ENCODE data around the gene DNAJC30. TPM values are rescaled to one million over a fixed set of nuclear protein-coding genes. Genes with fewer than 3 reads are reported as not detected.
A peak's percentile ranks its signal among the peaks of the same experiment; 100 is the strongest.

The DNAJC30 gene
- total RNA-seq, 1 experiment from 2014 or later: 2.7 TPM

DNA sequence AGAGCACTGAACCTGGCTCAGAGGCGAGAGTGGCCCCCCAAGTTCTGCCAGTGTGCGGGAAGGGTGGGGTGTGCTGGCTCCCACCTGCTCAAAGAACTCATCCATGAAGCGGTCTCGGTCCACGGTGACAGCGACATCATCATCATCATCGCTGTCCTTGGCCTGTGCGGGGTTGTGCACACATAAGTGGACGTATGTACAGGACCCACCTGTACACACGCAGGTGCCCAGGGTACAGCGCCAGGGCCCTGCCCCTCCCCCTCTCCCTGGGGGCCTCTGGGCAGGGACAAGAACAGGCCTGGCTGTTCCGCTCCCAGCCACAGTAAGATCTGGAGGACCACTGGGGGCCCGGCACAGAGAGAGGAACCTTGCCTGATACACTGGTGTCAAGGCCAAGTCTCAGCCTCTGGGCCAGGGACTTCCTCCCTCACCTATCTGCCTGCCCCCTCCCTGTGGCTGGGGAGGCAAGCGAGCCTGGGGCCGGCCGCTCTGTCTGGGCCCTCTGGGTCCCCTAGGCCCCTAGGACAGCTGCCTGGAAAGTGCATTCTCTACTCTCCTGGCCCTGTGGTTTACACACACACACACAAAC lies 25.8 kb upstream of the DNAJC30 start:
- no peak for DNase-seq (ENCODE audit: low spot score)

DNA sequence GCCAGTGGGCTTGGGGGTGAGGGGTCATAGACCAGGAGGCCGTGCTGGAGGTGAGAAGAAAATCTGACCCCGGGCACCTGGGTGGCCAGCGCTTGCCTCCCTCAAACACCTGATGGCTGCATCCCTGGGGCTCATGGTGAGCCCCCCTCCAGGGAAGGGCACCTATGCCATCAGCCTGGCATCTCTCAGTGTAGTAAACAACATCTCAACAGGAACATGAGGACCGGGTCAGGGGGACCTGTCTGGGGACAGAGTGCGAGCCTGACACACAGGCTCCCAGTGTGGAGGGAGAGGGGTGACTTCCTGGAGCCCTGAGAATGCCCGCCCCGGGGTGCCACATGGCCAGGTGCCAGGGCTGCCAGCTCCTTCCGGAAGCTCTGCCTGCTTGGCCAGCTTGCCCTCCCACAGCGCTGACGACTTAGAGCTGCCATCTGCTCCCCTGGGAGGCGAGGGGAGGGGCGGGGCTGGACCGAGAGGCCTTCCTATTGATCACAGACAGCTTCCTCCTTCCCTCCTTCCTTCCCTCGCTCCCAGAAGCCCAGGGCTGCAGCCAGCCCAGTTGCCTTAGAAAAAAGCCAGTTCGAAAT lies 23.9 kb upstream of the DNAJC30 start:
- peak; percentile 98 for DNase-seq (ENCODE audit: low spot score)

DNA sequence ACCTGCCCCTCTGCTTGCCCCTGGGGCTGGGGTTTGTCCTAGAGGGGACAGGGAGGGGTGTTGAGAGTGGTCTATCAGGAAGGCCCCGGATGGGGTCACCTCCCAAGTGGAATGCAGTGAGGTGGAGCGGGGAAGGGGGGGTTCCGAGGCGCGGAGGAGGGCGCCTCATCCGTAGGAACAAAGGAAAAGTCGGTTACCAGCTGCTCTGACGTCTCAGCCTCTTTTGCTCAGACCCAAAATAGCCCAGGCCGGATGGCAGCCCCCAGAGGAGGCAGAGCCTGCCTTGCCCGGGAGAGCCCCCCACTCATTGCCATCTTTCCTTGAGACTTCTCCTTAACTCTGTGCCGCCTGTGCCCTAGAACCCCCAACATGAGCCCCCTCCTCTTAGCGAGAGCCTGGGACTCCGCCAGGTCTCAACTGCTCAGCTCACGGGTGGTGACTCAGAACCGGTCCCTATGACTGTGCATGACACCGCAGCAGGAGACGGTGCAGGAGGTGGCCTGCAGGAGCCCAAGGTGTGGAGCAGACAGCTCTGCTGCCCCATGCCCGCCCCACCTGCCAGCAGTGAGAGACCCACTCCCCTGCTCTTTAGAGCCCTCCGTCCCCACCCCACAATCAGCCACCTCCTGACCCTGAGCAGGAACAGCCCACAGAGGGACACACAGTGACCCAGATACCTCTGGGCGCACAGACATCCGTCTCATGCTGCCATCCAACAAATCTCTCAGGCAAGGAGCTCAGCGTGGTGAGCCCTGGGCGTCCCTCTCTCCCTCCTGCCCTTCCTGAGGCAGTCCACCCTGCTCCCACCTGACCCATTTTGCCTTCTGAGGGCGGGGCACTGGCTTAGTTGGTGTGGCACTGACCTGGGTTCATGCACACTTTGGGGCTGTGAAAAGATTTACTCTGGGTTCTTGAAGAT lies 23.1 kb upstream of the DNAJC30 start:
- peak; percentile 79 for DNase-seq (ENCODE audit: low spot score)

DNA sequence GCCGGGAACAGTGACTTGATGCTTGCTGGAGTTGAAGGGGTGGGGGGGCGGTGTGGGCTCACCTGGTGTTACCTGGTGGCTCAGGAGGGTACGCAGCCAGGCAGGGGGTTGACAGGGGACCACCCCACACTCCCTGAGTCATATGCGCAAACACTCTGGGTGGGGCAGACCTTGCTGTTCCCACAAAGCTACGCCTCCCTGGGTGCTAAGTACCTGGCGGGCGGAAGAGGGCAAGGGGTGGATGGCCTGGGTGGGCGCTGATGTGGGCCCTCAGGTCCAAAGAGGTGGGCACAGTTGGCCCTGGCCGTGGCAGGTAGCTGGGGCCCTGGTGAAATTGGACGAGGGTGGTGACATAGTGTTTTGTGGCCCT lies 22.3 kb upstream of the DNAJC30 start:
- no peak for DNase-seq (ENCODE audit: low spot score)

DNA sequence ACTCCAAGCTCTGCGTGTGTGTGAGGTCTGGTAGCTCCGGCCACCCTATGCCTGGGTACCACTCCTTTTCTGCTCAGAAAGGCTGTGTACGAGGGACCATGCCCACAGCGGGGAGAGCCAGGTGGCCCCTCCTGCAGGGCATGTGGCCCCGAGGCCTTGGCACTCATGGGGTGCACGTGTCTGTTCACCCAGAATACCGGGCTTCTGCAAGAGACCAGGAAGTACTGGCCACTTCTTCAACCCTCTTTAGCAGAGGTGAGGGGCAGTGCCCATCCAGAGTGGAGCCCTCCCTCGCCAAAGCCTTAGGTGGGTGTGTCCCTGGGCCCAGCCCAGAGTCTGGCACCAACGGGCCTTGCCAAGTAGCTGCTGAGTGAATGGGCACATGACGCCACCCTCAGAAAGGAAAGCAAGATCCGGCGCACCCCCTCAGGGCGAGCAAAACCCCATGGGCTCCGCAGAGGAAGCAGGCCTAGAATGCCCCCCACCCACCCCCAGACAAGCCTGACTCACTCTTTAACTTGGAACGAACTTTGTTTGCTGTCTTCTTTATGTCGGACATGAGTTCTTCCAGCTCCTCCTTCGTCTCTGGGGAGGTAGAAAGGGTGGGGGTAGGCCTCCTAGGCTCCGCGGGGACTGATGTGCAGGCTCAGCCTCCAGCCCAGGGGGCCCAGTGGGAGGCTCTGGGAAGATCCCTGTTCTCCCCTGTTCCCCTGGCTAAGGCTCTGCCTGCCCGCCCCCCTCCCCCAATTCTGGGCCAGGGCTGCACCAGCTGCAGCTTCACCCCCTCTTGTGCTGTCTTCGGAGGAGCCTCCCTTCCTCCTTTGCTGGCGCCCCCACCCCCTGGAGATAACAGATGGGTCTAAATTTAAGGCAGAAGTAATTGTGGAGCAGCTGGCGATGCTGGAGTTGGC lies 21.6 kb upstream of the DNAJC30 start:
- peak; percentile 51 for DNase-seq (ENCODE audit: low spot score)

DNA sequence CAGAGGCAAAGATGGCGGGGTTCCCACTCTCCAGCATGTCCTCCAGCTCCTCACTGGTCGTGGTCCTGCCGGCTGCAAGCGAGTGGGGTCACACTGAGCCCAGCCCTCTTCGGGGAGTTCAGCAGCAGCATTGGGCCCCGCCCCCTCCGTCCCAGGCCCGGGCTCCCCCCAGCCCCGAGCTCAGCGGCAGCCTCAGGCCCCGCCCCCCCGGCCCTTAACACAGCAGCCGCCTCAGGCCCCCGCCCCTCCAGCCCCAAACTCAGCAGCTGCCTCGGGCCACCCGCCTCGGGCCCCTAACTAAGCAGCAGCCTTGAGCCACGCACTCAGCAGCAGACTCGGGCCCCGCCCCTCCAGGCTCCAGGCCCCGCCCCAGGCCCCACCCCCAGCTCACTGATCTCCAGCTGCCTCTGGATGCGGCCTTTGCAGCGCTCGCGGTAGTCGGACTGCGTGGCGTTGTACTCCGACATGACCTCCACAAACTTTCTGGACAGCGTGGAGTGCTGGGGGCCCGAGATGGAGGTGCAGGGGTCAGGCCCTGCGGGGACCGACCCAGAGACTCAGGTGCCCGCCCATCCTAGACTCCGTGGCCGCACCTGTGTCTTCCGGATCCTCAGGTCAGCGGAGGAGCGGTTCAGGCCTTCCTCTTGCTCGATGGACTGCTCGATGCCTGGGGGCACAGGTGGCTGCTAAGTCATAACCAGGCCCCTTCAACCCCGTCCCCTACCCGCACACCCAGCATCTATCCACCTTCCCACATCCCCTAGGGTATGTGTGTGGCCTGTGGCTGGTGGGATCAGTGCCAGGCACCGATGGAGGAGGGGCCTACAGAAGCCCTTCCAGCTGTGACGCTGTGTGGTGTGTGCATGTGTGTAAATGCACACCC lies 20.7 kb upstream of the DNAJC30 start:
- DNase-seq (ENCODE audit: low spot score): no peak

DNA sequence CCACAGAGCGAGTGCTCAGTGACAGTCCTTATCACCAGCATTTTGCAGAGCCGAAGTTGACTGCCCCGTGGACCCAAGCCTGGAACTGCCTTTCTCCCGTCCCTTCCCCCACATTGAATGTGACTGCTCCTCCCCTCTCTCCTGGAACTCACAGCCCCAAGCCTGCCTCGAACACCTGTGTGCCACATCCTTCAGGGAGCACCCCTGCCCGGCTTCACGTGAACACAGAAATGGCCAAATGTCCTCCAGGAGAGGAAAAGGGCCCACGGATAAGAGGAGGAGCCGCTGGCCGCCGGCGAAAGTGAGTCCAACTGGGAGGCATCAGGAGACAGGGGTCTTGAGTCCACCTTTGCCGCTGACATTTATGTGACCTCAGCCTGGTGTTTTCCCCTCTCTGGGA lies 20.0 kb upstream of the DNAJC30 start:
- DNase-seq (ENCODE audit: low spot score): no peak

DNA sequence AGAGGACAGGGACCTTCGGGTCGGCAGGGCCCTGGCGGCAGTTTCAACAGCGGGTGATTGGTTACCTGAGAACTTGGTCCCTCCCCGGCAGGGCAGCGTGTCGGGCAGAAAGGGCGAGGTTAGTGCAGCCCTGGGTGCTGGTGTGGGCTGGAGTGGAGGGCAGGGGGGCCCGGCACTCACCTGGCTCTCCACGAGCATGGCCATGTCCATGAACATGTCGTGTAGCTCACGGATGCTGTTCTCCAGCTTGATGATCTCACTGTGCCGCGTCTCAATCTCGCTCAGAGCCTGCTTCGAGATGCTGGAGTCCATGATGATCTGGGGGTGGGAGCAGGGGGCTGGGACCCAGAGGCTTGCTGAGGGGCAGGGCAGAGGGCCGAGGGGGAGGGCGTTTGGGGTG lies 19.4 kb upstream of the DNAJC30 start:
- no peak for DNase-seq (ENCODE audit: low spot score)

DNA sequence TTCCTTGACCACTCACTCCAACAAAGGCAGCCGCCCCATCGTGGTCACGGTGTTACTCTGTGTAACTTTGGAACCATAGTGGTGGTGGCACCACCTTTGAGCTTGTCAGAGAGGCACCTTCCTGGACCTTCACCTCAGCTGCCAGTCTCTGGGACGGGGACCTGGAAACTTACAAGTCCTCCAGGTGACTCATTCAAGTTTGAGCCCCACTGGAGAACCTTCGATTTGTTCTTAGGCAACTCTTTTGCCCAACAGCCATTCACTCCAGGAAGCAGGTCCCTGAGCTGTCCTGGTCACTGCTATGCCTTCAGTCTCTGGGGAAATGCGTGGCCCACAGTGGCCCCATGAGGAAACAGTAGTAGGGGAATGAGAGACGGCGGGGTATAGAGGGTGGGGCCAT lies 19.0 kb upstream of the DNAJC30 start:
- no peak for DNase-seq (ENCODE audit: low spot score)

DNA sequence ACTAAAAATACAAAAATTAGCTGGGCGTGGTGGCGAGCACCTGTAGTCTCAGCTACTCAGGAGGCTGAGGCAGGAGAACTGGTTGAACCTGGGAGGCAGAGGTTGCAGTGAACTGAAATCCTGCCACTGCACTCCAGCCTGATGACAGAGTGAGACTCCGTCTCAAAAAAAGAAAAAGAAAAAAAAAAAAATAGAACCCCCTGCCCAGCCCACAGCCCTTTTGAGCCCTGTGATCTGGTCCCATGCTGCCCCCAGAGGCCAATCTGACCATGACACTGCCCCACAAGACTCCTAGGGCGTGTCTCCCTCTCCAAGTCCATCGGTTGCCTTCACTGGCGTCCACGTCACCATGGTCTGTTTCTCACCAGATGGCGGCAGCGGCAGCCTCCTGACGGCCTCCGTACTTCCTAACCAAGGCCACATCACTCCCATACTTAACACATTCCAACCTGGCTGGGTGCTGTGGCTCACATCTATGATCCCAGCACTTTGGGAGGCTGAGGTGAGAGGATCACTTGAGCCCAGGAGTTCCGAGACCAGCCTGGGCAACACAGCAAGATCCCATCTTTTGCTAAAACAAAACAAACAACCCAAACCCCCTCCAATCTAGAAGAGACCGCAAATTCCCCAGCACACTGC lies 18.2 kb upstream of the DNAJC30 start:
- peak; percentile 76 for DNase-seq (ENCODE audit: low spot score)

DNA sequence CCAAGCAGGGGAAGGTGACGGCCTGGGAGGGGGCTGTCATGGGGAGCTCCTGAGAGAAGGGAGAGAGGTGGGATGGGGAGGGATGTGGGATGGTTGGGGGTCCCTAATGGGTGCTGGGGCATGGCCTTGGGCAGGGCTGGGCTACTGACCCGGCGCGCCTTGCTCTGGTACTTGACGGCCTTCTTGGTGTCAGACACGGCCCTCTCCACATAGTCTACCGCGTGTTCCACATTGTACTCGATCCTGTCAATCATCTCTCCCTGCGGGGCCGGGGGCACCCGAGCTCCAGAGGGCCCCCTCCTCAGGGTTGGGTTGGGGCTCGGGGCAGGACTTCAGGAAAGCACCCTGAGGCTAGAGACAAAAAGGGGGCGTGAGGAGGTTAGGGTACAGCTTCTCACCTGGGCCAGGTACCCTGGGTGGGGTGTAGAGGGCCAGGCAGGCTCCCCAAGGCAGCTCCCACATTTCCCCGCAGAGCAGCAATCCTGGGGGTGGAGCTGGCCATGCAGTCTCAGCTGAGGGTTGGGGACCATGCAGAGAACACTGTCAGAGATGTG lies 17.4 kb upstream of the DNAJC30 start:
- DNase-seq (ENCODE audit: low spot score): no peak

DNA sequence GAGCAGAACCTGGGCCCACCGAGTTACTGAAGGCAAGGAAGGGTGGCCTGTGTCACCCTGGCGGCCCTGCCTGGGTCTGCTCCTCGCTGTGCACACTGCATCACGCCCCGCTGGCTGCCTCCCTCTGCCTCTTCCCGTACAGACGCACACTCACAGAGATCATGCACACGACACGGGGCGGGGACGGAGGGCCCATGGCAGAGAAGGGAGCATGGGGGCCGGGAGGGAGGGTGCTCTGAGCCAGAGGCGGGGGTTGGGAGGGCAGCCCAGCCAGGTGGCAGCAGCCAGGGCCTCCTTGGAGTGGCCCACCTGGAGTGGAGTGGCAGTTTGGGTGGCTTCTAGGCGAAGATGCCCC lies 16.8 kb upstream of the DNAJC30 start:
- no peak for DNase-seq (ENCODE audit: low spot score)

DNA sequence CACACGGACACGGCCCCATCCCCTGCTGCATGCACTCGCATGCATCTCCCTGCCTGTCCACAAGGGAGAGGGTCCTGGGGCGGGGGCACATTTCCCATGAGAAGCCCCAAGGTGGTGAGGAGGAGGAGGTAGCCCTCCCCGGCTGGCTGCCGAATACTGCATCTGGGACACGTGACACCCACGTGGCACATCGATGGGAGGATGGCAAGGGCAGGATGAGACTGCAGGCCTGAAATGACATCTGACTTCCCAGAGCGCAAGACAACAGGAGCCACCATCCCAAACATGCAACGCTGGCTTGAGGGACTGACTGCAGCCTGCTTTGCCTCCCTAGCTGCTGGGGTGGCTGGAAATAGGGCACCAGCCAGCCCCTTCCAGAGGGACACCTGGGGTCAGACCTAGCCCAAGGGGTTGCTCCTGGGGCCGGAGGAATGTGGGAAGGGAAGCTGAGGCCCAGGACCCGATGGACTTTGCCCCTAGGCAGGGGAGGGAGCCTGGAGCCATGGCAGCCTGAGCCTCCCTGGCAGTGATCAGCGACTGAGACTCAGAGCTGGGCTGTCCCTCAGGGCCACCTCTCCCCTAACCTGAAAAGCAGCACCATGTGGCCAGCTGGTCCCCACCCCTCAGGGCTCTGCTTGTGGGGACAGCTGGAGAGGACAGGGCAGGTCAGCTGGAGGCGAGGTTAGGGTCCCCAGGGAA lies 16.3 kb upstream of the DNAJC30 start:
- no peak for DNase-seq (ENCODE audit: low spot score)

DNA sequence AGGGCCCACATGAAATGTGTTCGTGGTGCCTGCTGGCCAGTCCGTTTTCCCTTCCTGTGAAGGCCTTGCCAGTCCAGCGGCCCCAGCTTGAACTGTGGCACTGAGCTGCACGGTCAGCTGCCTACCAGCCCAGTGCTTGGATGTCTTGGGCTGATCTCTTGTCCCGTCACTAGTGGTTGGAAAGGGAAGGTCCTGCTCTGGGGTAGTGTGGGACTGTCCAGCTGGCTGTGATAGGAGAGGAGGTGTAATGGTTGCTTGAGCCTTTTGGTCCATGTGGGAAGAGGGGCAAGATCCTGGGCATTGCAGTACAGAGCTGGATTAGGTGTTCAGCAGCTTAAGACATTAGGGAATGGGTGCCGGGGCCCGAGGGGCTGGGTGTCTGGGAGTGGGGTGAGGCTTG lies 15.2 kb upstream of the DNAJC30 start:
- no peak for DNase-seq (ENCODE audit: low spot score)

DNA sequence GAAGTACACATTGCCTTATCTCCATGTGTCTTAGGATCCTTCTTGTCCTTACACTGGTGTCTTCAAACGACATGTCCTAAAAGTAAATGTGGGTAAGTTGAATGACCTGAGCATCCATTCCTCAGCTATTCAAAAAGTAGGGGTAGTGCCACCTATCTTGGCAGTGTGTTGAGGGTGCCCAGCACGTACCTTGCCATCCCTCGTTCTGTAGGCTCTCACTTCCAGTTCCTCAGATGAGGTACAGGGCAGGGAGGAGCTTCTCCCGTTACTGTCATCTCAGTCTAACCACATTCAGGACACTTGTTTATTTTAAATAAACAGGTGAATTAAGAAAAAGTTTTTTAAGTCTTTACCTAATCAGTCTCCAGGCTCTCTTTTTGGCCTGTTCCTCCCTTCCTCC lies 13.1 kb upstream of the DNAJC30 start:
- no peak for DNase-seq (ENCODE audit: low spot score)

DNA sequence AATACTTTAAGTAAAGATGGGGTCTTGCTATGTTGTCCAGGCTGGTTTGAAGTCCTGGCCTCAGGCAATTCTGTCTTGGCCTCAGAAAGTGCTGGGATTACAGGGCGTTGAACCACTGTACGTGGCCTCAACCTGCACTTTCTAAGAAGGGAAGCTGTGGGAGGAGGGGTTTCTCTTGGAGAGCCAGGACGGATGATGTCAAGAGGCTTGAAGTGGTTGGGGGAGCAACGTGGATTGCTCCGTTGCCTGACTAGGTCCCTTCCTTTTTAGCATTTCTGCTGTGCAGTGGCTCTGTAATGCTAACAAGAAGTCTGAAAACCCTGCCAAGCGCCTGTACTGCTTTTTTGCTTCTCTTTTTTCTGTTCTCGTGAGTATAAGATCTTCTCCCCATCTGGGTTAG lies 7.4 kb upstream of the DNAJC30 start:
- no peak for DNase-seq (ENCODE audit: low spot score)

DNA sequence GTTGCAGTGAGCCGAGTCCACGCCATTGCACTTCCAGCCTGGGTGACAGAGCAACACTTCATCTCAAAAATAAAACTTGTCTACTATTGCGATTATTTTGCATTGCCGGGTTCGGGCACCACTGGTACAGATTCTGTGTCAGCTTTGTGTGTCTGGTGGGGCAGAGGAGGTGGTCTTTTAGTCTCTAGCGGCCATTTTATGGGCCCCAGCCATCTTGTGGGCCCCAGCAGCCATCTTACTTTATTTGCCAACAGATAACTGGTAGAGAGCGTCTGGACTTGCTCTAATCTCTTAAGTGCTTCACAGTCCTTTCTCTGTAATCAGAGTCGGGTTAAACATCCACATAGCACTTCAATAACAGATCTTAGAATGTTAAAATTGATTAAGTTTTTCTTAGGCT lies 5.0 kb upstream of the DNAJC30 start:
- DNase-seq (ENCODE audit: low spot score): no peak

DNA sequence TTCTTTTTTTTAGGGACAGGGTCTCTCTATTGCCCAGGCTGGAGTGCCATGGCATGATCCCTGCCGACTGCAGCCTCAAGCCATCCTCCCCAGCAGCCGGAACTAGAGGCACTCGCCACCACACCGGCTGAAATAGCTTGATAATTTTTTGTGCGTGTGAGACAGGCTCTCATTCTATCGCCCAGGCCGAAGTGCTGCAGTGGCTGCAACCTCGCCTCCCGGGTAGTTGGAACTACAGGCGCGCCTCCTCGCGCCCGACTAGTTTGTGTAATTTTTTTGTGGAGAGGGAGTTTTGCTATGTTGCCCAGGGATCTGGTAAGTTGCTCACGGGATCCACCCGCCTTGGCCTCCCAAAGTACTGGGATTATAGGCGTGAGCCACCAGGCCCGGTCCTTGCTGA lies 2.1 kb upstream of the DNAJC30 start:
- DNase-seq (ENCODE audit: low spot score): no peak

DNA sequence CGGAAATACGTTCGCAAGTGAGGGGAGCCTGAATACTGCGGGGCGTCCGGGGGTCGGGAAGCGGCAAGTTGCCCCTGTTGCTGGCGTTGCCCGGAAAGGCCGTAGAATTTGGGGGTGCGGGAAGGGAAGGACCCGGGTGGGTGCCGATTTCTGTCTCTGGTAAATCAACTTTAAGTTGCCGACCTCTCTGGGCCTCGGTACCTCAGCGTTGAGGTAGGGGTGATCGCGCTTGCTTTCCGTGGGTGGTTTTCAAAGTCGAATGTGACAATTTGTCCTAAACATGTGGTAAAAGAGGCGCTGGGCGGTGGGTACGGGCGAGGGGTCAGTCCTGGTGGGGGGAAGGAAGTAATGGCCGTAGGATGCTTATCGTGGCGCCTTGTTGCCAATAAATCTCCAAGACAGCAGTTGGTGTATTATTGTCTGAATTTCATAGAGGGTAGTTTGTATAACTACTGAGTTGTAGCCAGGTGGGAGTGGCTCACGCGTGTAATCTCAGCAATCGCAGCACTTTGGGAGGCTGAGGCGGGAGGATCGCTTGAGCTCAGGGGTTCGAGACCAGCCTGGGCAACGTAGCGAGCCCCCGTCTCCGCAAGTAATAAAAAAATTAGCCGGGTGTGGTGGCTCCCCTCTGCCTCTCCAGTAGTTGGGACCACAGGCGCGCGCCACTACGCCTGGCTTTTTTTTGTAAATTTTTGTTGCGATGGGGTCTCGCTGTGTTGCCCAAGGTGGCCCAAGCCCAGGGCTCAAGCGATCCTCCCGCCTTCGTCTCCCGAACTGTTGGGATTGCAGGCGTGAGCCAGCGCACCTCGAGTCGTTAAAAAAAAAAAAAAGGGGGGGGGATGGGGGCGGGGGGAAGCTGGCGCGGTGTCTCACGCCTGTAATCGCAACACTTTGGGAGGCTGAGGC lies 788 bp upstream of the DNAJC30 start:
- no peak for DNase-seq (ENCODE audit: low spot score)
